AG08395 (cell line): Measurements from ENCODE around the gene SHANK1.
"Not testable (repeated sequence)": the region's sequence is repeated elsewhere in the genome, so short reads cannot be mapped to it uniquely, and the experiment has no call there.

Experiments used
- DNase-seq: peaks from one replicate; pipeline ENCODE4 v3.0.0; 2012; ENCODE audit warnings: mixed read lengths, low spot score

The SHANK1 gene

DNA sequence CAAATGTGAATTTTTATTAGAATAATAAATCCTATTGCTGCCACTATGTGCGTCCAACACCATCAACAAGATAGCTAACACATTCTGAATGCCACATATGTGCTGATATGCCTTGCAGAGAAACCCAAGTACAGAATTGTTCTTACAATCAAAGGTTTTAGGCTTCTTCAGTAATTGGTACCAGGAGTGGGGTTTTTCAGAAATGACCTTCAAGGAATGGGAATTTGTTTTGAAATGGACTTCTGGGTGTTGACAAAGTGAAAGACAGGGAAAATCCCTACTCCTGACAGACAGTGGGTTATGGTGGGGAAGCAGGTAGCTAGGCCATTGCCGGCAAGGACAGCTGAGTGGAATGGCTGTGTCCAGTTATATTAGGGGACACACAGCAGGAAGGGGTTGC lies 85.6 kb downstream of the SHANK1 start:
- DNase-seq, result no peak

DNA sequence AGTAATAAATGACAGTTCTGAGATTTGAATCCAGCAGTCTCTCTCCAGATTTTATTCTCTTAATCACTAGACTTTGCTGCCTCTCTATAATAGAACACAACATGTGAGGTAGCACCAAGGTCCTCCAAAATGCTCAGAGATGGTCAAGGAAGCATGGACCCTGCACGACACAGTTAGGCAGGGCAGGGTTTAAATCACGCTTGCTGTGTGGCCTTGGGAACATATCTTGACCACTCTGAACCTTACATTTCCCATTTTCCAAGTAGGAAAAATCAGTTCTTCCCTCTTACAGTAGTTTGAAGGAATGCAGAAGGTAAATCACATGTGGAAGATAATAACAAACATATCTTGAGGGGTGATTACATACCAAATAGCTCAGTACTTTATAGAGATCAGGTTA lies 86.2 kb downstream of the SHANK1 start:
- no peak for DNase-seq

DNA sequence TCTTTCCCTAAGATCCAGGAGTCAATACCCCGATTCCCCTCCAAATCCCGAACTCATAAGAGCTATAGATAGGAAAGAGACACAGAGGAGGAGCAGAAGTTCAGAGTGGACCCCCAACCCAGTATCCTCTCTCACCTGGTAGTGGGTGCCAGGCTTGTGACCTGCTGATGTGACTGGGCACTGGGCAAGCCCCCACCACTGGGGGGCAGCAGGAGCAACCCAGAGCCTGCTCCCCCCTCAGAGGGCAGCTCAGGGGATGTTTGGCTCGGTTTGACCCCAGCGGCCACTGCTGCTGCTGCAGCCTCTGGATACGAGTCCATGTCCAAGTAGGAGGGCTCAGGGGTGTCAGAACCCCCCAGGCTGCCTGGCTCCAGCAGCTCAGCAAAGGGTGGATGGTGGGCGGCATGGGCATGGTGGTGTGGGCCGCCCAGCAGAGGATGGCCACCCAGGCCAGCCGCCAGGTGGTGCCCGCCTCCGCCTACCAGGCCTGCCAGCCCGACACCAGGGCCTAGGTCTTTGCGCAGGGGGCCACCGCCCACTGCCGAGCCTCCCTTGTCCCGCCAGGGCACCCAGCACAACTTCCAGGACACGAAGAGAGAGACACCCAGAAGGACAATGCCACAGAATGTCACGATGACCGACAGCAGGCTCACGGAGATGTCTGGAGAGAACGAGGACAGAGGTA lies 87.3 kb downstream of the SHANK1 start:
- no peak for DNase-seq

DNA sequence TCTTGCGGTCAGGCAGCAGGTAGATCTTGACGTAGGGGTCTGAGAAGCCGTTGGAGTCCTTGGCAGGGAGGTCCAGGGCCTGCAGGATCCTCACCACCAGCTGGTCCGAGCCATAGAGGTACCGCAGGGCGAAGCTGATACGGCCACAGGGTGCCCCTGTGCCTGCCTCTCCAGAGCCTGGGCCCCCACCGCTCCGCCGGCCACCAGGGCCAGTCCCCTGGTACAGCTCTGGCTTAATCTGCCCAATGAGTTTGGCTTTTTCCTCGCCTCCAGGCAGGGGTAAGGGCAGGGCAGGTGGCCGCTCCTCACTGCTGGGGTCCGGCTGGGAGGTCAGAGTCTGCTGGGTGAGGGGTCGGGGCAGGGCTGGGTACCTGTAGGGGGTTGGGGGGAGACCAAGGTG lies 89.8 kb downstream of the SHANK1 start:
- no peak for DNase-seq

DNA sequence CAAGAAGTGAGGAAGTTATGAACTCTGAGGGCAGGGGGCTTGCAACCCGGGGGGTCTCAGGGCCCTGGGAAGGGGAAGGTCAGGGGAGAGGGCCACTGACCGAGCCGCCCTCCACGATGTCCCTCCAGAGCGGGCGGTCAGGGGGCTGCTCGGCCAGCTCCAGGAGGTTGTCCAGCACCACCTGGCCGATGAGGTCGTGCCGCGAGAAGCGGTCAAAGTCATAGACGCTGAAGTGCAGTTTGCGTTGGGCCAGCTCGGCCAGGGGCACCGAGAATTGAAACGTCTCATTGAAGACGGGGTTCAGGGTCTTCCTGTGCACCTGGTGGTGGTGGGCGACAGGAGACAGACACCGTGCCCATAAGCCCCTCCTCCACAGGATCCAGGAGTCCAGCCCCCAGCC lies 90.4 kb downstream of the SHANK1 start:
- no peak for DNase-seq

DNA sequence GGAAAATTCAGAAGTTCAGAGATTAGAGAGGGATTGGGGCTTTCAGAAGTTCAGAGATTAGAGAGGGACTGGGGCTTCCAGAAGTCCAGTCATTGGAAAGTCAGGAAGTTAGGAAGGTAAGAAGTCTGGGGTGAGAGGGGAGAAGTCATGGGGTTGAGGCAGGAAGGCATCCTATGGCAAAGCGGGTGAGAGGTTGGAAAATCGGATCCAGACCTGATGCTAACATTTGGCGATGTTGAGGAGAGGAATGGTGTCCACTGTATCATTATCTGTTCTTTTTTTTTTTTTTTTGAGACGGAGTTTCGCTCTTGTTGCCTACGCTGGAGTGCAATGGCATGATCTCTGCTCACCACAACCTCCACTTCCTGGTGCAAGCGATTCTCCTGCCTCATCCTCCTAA lies 91.1 kb downstream of the SHANK1 start:
- DNase-seq, result no peak

DNA sequence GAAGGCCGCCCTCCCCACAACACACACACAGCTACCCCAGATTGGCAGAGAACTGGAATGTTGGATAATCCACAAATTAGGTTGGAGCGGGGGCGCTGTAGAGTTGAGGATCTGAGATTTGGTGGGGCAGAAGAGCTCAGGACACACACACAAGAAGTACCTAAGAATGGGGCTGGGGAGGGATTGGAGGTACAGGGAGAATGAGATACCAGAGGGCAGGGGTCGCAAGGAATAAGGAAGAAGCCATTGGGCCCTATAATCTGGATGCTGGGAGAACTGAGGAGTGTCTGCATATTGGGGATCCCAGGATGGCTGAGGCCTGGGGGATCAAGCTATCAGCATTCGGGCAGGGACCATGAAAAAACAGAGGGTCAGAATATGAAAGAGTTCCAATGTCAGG lies 91.5 kb downstream of the SHANK1 start:
- no peak for DNase-seq

DNA sequence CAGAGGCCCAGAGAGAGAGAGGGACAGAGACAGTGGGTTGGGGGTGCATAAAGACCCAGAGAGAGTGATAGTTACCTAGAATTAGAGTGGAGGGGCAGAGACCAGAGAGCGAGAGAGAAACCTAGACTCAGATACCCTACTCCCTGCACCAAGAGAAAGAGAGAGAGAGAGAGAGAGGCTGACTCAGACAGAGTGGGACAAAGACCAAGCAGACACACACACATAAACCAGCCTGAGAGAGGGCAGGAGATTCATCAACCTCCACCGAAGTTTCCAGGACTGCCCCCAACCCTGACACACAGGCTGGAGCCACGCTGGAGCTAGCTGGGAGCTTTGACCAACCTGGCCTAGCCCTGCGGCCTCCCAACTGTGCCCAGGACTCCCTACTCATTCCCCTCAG lies 92.8 kb downstream of the SHANK1 start:
- DNase-seq, result no peak

DNA sequence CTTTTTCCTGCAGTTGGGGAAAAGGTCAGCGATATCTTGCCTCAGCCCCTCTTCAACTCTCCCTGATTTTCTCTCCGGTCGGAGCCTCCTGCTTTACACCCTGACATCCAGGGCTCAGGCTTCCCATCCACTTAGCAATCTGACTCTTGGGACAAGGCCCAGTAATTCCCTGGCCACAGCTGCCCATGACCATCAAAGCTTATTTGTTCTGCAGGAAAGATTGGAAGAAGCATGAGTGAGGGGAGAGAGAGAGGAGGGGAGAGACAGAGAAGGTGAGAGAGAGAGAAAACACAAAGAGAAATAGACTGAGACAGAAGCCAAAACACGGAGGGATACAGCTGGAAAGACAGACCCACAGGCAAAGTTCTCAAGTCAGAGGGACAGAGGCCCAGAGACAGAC lies 93.6 kb downstream of the SHANK1 start:
- no peak for DNase-seq

DNA sequence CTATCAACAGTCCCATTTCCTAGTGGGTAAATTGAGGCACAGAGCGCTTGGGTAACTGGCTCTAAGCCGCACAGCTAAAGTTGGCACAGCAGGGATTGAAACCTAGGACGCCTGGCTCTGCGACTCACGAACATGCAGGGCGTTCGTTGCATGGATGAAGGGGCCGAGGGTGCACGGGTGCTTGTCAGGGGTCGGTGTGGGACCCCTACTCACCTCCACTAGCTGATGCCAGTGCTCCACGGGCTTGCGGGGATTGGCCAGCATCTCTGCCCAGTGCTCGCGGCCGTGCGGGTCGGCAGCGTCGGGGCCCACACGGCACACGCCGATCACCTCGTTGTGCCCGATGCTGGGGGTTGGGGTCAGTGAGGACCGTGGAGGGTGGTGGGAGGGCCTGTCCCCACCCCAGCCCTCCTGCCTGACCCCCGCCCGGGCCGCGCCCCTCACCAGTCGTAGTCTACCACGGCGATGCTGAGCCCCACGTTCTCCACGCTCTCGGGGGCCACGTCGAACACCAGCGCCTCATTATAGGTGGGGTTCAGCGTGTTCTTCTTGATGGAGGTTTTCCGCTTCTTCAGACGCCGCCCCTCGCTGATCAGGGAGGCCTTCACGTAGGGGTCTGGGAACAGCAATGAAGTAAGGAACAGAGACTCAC lies 94.5 kb downstream of the SHANK1 start:
- no peak for DNase-seq

DNA sequence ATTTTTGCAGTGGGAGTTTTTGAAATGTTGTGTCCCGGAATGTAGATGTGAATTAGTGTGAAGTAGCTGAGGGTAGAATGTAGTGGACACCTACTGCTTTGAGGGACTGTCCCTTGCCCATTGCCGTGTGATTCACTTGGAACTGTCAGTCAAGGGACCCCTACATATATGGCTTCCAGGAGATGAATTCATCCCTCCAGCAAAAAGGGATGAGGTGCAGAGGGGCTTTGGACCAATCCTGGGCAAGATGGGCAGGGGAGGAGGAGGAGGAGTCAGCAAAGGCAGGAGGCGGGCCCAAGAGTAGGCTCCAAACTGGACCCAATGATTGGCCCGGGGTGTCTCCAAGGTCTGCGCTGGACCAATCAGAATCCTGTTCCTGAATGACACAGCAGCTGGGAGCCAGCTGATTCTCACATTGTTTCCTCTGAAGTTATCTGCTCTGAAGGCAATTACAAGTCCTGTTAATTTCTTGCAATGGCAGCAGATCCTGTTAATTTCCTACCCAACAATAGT lies 99.2 kb downstream of the SHANK1 start:
- not testable (repeated sequence) for DNase-seq

DNA sequence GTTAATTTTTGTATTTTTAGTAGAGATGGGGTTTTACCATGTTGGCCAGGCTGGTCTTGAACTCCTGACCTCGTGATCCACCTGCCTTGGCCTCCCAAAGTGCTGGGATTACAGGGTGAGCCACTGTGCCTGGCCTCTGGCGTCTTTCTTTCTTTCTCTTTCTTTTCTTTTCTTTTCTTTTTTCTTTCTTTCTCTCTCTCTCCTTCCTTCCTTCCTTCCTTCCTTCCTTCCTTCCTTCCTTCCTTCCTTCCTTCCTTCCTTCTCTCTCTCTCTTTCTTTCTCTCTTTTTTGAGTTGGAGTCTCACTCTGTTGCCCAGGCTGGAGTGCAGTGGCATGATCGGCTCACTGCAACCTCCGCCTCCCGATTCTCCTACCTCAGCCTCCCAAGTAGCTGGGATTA lies 100.4 kb downstream of the SHANK1 start:
- not testable (repeated sequence) for DNase-seq

DNA sequence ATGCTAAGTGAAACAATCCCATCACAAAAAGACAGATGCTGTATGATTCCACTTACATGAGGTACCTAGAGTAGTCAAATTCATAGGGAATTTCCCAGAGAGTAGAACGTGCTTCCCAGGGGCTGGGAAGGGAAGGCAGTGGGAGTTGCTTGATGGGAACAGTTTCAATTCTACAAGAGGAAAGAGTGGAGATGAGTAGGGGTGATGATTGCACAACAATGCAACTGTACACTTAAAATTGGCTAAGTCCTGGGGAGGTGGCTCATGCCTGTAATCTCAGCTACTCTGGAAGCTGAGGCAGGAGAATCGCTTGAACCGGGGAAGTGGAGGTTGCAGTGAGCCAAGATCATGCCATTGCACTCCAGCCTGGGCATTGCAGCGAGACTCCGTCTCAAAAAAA lies 101.2 kb downstream of the SHANK1 start:
- DNase-seq, result not testable (repeated sequence)

DNA sequence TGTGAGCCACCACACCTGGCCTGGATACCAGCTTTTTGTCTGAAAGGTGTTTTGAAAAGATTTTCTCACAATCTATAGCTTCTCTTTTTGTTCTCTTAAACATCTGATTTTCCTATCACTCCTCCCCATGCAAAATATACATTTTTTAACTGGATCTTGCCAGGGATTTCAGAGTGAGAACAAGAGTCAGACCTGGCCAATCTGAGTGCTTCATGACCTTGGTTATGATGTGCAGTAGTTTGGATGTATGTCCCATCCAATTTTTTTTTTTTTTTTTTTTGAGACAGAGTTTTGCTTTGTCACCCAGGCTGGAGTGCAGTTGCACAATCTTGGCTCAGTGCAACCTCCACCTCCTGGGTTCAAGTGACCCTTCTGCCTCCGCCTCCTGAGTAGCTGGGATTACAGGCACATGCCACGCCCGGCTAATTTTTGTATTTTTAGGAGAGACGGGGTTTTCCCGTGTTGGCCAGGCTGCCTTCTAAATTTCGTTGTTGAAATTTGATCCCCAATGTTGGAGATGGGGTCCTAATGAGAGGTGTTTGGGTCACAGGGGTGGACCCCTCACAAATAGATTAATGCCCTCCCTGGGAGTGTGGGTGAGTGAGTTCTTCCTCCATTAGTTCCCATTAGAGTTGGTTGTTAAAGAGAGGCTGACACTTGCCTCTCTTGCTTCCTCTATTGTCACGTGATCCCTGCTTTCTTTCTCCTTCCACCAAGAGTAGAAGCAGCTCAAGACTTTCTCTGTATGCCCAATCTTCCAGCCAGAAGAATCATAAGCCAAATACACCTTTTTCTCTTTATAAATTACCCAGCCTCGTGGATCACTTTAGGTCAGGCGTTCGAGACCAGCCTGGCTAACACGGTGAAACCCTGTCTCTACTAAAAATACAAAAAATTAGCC lies 106.8 kb downstream of the SHANK1 start:
- not testable (repeated sequence) for DNase-seq
